Measurements from ENCODE around the gene MVP. TPM values are rescaled to one million over a fixed set of nuclear protein-coding genes. Genes with fewer than 3 reads are reported as not detected.

The MVP gene
- total and polyA plus RNA-seq, 4 donors, result 150 to 322 (median 253) TPM

DNA sequence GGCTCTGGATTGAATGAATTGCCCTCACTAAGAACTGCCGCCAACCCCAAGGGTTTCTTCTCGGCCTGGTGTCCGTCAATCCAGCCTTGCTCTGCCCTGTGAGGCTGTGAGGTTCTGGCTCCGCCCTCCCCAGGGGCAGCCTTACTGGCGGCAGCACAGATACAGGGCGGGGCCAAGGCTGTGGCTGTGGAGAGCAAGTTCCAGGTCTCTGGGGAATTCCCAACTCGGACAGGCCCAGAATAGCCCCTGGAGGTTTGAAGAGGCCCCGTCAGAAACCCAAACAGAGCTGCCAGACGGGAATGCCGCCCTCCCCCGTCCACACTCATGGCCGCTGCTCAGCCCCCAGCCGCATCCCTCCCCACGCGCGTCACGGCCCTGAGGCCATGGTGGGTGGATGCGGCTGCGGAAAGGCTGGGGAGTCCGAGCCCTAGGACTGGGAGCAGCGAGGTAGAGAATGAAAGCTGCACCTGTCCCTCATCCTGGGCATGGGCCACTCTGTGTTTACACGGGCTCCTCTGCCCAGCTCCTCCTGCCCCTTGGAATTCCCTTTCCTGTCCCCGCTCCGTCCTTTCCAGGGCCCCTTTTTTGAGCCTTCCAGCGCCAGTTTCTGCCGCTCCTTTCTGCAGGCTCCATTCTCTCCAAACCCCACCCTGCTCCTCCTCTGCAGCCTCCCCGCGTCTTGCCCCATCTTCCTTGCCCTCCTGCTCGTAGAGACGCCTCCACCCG, 8.9 kb upstream of the MVP start:
- Histone ChIP-seq H3K9me3 (ENCODE audit: control insufficient read depth in 4 of 4, insufficient read depth in 3 of 4, low read length in 3 of 4) (no peaks in the 10 kb centered on the region), H3K9ac (ENCODE audit: insufficient read depth in 1 of 2, low read length in 2 of 2) (peak overlapping the region in 1 of 2 donors; percentile 47), H3K4me3 (peak overlapping the region; percentile 7), H3K27ac (ENCODE audit: low read depth in 1 of 2, low read length in 1 of 2) (peak overlapping the region; percentile 74 to 76), H3K27me3 (ENCODE audit: control insufficient read depth in 3 of 3, insufficient read depth in 3 of 3, low read length in 2 of 3) (no peaks in the 10 kb centered on the region), H3K4me1 (ENCODE audit: control insufficient read depth in 5 of 5, insufficient read depth in 5 of 5, low read length in 5 of 5) (peaks cover 8 to 73% (median 31%) of the 10 kb centered on the region in 5 donors), H3K36me3 (ENCODE audit: control insufficient read depth in 4 of 4, insufficient read depth in 4 of 4, low read length in 4 of 4) (peaks cover 0 to 22% (median 14%) of the 10 kb centered on the region in 4 donors)
- DNase-seq (peak; percentile 97 to 98 (median 97)), ATAC-seq (ENCODE audit: insufficient read depth, low FRiP score) (peak; percentile 67)
- 0 to 1% methylated on average over 31 of the region's 31 CpGs for WGBS, 2 donors
- no peak for TF ChIP-seq CTCF (IDR thresholded peaks at IDR 0.05; ENCODE audit: control extremely low read depth, extremely low read depth)

DNA sequence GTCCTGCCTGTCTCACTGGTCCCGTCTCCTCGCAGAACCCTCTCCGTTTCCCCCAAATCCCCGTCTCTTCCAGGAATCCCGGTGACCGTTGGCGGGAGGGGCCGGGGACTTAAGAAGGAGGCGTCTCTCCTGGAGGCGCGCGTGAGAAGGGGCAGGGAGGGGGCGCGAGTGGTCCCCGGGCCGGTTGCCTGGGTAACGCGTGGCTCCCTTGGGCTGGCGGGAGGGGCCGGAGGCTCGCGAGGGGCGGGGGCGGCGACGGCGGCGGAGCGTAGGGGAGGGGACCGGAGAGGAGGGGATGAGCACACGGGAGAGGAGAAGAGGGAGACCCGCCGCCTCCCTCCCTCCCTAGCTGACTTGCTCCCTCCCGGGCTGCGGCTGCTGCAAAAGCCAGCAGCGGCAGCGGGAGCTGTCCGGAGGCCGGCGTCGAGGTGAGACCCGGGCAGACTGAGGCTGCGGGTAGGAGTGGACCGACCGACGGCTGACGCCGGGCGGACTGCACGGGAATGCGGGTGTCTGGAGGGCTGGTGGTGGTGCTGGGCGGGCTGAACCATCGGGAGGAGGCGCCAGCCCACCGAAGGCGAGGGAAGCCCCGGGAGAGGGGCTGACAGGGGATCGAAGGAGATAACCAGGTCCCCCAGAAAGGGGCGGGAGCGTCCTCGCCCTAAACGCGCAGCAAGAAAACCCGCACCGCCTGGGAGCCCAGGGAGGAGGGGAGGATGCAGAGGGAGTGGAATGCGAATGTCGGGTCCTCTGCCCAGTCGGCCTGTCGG, 8.2 kb upstream of the MVP start, which contains the start of gene PRRT2:
PRRT2 (plus strand) TSS at position 298 of the 770 bp plus-strand sequence. CDS start 862 bp downstream, outside the sequence.
- H3K9me3 ChIP-seq (ENCODE audit: control insufficient read depth in 4 of 4, insufficient read depth in 3 of 4, low read length in 3 of 4), result no peaks in the 10 kb centered on the region
- no peak for TF ChIP-seq CTCF (IDR thresholded peaks at IDR 0.05; ENCODE audit: control extremely low read depth, extremely low read depth)
- 3 to 4% methylated on average over 60 to 69 of the region's 69 CpGs for WGBS, 2 donors
- H3K27ac ChIP-seq (ENCODE audit: low read depth in 1 of 2, low read length in 1 of 2), result peak within 1 kb of the TSS; percentile 74 to 76
- no peaks in the 10 kb centered on the region for H3K27me3 ChIP-seq (ENCODE audit: control insufficient read depth in 3 of 3, insufficient read depth in 3 of 3, low read length in 2 of 3)
- H3K4me1 ChIP-seq (ENCODE audit: control insufficient read depth in 5 of 5, insufficient read depth in 5 of 5, low read length in 5 of 5), result peaks cover 8 to 78% (median 31%) of the 10 kb centered on the region in 5 donors
- peak within 1 kb of the TSS in 1 of 2 donors; percentile 47 for H3K9ac ChIP-seq (ENCODE audit: insufficient read depth in 1 of 2, low read length in 2 of 2)
- no peak for ATAC-seq (ENCODE audit: insufficient read depth, low FRiP score)
- H3K36me3 ChIP-seq (ENCODE audit: control insufficient read depth in 4 of 4, insufficient read depth in 4 of 4, low read length in 4 of 4), result peaks cover 0 to 22% (median 14%) of the 10 kb centered on the region in 4 donors
- peak; percentile 83 to 85 (median 83) for DNase-seq
- peak within 1 kb of the TSS; percentile 7 for H3K4me3 ChIP-seq

GRCh38 chr16:29812754-29813643, 7.3 kb upstream of the MVP start:
- H3K9me3 ChIP-seq (ENCODE audit: control insufficient read depth in 4 of 4, insufficient read depth in 3 of 4, low read length in 3 of 4), result no peaks in the 10 kb centered on the region
- no peaks in the 10 kb centered on the region for H3K27me3 ChIP-seq (ENCODE audit: control insufficient read depth in 3 of 3, insufficient read depth in 3 of 3, low read length in 2 of 3)
- DNase-seq, result no peak
- WGBS, 2 donors, result 85 to 87% methylated on average over 9 of the region's 9 CpGs
- H3K27ac ChIP-seq (ENCODE audit: low read depth in 1 of 2, low read length in 1 of 2), result no peak overlapping the region
- TF ChIP-seq CTCF (IDR thresholded peaks at IDR 0.05; ENCODE audit: control extremely low read depth, extremely low read depth), result no peak
- H3K4me1 ChIP-seq (ENCODE audit: control insufficient read depth in 5 of 5, insufficient read depth in 5 of 5, low read length in 5 of 5), result peaks cover 8 to 76% (median 31%) of the 10 kb centered on the region in 5 donors
- no peak for ATAC-seq (ENCODE audit: insufficient read depth, low FRiP score)
- no peak overlapping the region for H3K4me3 ChIP-seq
- H3K36me3 ChIP-seq (ENCODE audit: control insufficient read depth in 4 of 4, insufficient read depth in 4 of 4, low read length in 4 of 4), result peaks cover 0 to 22% (median 14%) of the 10 kb centered on the region in 4 donors
- peak overlapping the region in 1 of 2 donors; percentile 11 for H3K9ac ChIP-seq (ENCODE audit: insufficient read depth in 1 of 2, low read length in 2 of 2)
